Adrenal gland (tissue), 12 donors: ENCODE measurements around the gene SERPINA5. TPM values are rescaled to one million over a fixed set of nuclear protein-coding genes. Genes with fewer than 3 reads are reported as not detected.

Experiments
- DNase-seq, 7 donors: peaks; one replicate each; pipeline ENCODE4 v3.0.0-alpha.2; 2019 to 2020
- H3K27ac ChIP-seq, 5 donors: fragments of 200-600 bp; sonication (generic) in 4 of 5; 1 replicate in 3 of 5; 2 replicates in 2 of 5; pipeline versions ENCODE4 v1.5.1 to v1.8.0; 2016 to 2020; ENCODE audit warnings: mild to moderate bottlenecking in 1 of 5
- H3K27me3 ChIP-seq: fragments of 200-600 bp; 2 replicates; pipeline ENCODE4 v1.8.0; 2021
- H3K36me3 ChIP-seq, 2 donors: fragments of 200-600 bp; replicated peaks in 1 of 2; 1 replicate in 1 of 2; 2 replicates in 1 of 2; pipeline versions ENCODE4 v1.5.1 to v1.8.0; 2018 to 2022
- H3K4me1 ChIP-seq, 2 donors: fragments of 200-600 bp; replicated peaks in 1 of 2; 1 replicate in 1 of 2; 2 replicates in 1 of 2; pipeline versions ENCODE4 v1.5.1 to v1.8.0; 2018 to 2021
- H3K4me3 ChIP-seq, 4 donors: fragments of 200-600 bp; sonication (generic) in 3 of 4; one replicate each; pipeline ENCODE4 v1.5.1; 2016 to 2018
- H3K9me3 ChIP-seq, 3 donors: fragments of 200-600 bp; sonication (generic) in 1 of 3; replicated peaks in 1 of 3; 1 replicate in 2 of 3; 2 replicates in 1 of 3; pipeline versions ENCODE4 v1.5.1 to v1.8.0; 2016 to 2021
- CTCF ChIP-seq, 6 experiments: fragments of 450-650 bp in 4 of 6; fragments of 200-600 bp in 2 of 6; sonication (generic) in 1 of 6; IDR thresholded peaks; 1 replicate in 5 of 6; 2 replicates in 1 of 6; pipeline versions ENCODE4 v1.5.1 to v1.8.0; 2016 to 2021; ENCODE audit warnings: antibody characterized with exemption in 6 of 6, mild to moderate bottlenecking in 2 of 6, moderate library complexity in 1 of 6
- POLR2A ChIP-seq, 2 donors: fragments of 450-650 bp; IDR thresholded peaks; one replicate each; pipeline ENCODE4 v1.6.1; 2017; ENCODE audit warnings: antibody characterized with exemption in 2 of 2, mild to moderate bottlenecking in 2 of 2, moderate library complexity in 1 of 2
- WGBS, 4 donors: extraction: QIAGEN DNeasy Blood & Tissue Kit in 2 of 4; methylation state at CpG; one replicate each; pipeline versions ENCODE4 v1.1.5 to v1.1.7; 2013 to 2017; 5-methylcytosine and 5-hydroxymethylcytosine counted together
- intact Hi-C, 2 donors: fragments of 100-400 bp; cut with DNase I; formaldehyde crosslinking; loops; one replicate each; pipeline versions ENCODE4 v1.14.1 to v1.15.0; 2022 to 2023
- polyA plus RNA-seq, 3 donors: library from polyadenylated mRNA; stranded (reverse); fragments of 200-250 nt in 2 of 3; fragments of 350-450 nt in 1 of 3; fragmentation: Illumina TruSeq in 1 of 3; extraction: RNeasy Lipid Tissue Mini Kit (QIAGEN cat#74804) in 1 of 3; gene quantifications; one replicate each; pipeline ENCODE4 v1.2.3, GENCODE V29; 2013 to 2014
- total RNA-seq, 9 donors: library from RNA; depleted of rRNA in 4 of 9; stranded (reverse); fragments of >200 nt in 4 of 9; fragments of 120-200 nt in 1 of 9; fragmentation: NEBNext Ultra II Directional in 1 of 9; extraction: Animal tissue kit (Norgen Biotek cat#: 25700) in 1 of 9; gene quantifications; one replicate each; pipeline versions ENCODE4 v1.1.0 to v1.2.4, GENCODE V29; 2013 to 2023
- donor health status: healthy with polysubstance abuse.
- donor health status: Bipolar disorder and iron deficiency.
- donor health status: DM: yes; HTN: yes; CAD: no.
- donor health status: DM: no; HTN: no; CAD: no.
- donor health status: DM: no; HTN: no; CAD: no.
- donor health status: DM: yes; HTN: yes; CAD: no.

SERPINA5 gene
- total and polyA plus RNA-seq, 12 donors: 83.6 to 1,055 (median 515) TPM

- DNase-seq: no peak
- H3K27me3 ChIP-seq: no peaks in the 10 kb centered on the region
- no peak overlapping the region for H3K27ac ChIP-seq
- intact Hi-C loops: no loop called here
- no peaks in the 10 kb centered on the region for H3K4me1 ChIP-seq
- no peaks in the 10 kb centered on the region for H3K36me3 ChIP-seq
- H3K9me3 ChIP-seq: no peaks in the 10 kb centered on the region
- TF ChIP-seq POLR2A (IDR thresholded peaks at IDR 0.05) (no peak), CTCF (IDR thresholded peaks at IDR 0.05) (no peak)
- 85 to 96% (median 87%) methylated on average over 4 of the region's 4 CpGs for WGBS, 4 donors
- H3K4me3 ChIP-seq: no peak overlapping the region
Observed at GRCh38 chr14:94630396-94630795, 49.2 kb downstream of the SERPINA5 start.

GRCh38 chr14:94631050-94631449 is 49.8 kb downstream of the SERPINA5 start:
- no peaks in the 10 kb centered on the region for H3K9me3 ChIP-seq
- no peak for DNase-seq
- TF ChIP-seq CTCF (IDR thresholded peaks at IDR 0.05) (no peak), POLR2A (IDR thresholded peaks at IDR 0.05) (no peak)
- H3K27ac ChIP-seq: no peak overlapping the region
- no peaks in the 10 kb centered on the region for H3K36me3 ChIP-seq
- WGBS, 4 donors: 91 to 100% (median 92%) methylated on average over 1 of the region's 1 CpG
- intact Hi-C loops: no loop called here
- H3K4me1 ChIP-seq: no peaks in the 10 kb centered on the region
- no peaks in the 10 kb centered on the region for H3K27me3 ChIP-seq
- no peak overlapping the region for H3K4me3 ChIP-seq

- no peak for DNase-seq
- 88 to 96% (median 92%) methylated on average over 7 of the region's 7 CpGs for WGBS, 4 donors
Observed at GRCh38 chr14:94631536-94632304, 50.5 kb downstream of the SERPINA5 start.

GRCh38 chr14:94632305-94632590 is 51.0 kb downstream of the SERPINA5 start:
- no peaks in the 10 kb centered on the region for H3K36me3 ChIP-seq
- intact Hi-C loops: no loop called here

More at GRCh38 chr14:94631536-94632304, 50.5 kb downstream of the SERPINA5 start:
- Histone ChIP-seq H3K9me3 (no peaks in the 10 kb centered on the region), H3K4me3 (no peak overlapping the region), H3K27ac (no peak overlapping the region), H3K36me3 (no peaks in the 10 kb centered on the region), H3K4me1 (no peaks in the 10 kb centered on the region), H3K27me3 (no peaks in the 10 kb centered on the region)
- intact Hi-C loops: no loop called here
- TF ChIP-seq CTCF (IDR thresholded peaks at IDR 0.05) (no peak), POLR2A (IDR thresholded peaks at IDR 0.05) (no peak)

More at GRCh38 chr14:94632305-94632590, 51.0 kb downstream of the SERPINA5 start:
- Histone ChIP-seq H3K27ac (no peak overlapping the region), H3K9me3 (no peaks in the 10 kb centered on the region), H3K4me1 (no peaks in the 10 kb centered on the region), H3K27me3 (no peaks in the 10 kb centered on the region), H3K4me3 (no peak overlapping the region)
- 70 to 100% (median 81%) methylated on average over 1 to 4 of the region's 4 CpGs for WGBS, 4 donors
- no peak for TF ChIP-seq POLR2A (IDR thresholded peaks at IDR 0.05)
- TF ChIP-seq CTCF (IDR thresholded peaks at IDR 0.05): no peak
- no peak for DNase-seq
